Activated naive CD4-positive, alpha-beta T cell (primary cell): ENCODE data around the gene ZFP57.

Source experiments
- DNase-seq, 4 experiments: peaks; one replicate each; lab custom pipeline; 2025; lab: John Stamatoyannopoulos, UW

ZFP57 gene

GRCh38 chr6:29680904-29681303 lies at the start of gene ZFP57:
Gene ZFP57 (minus strand): TSS chr6:29681152. CDS start chr6:29677003, 4,149 bp downstream.
- DNase-seq: no peak

GRCh38 chr6:29730575-29731126 lies 49.7 kb upstream of the ZFP57 start:
- no peak for DNase-seq

GRCh38 chr6:29729774-29730328 lies 48.9 kb upstream of the ZFP57 start:
- no peak for DNase-seq

GRCh38 chr6:29728875-29729270 lies 47.9 kb upstream of the ZFP57 start:
- DNase-seq: no peak

- no peak for DNase-seq
Measured at GRCh38 chr6:29728173-29728874, 47.4 kb upstream of the ZFP57 start.

- no peak for DNase-seq
Measured at GRCh38 chr6:29727637-29728036, 46.7 kb upstream of the ZFP57 start.

- DNase-seq: no peak
Measured at GRCh38 chr6:29726571-29727194, 45.7 kb upstream of the ZFP57 start.

GRCh38 chr6:29726001-29726400 lies 45.0 kb upstream of the ZFP57 start:
- no peak for DNase-seq

GRCh38 chr6:29724937-29725869 lies 44.3 kb upstream of the ZFP57 start:
- no peak for DNase-seq

GRCh38 chr6:29723666-29724588 lies 43.0 kb upstream of the ZFP57 start:
- peak; percentile 53 to 66 (median 54) for DNase-seq

GRCh38 chr6:29723262-29723665 lies 42.3 kb upstream of the ZFP57 start, which contains the start of gene HLA-F:
Gene HLA-F (plus strand): TSS chr6:29723434. CDS start chr6:29723464, 30 bp downstream.
- DNase-seq: peak; percentile 32 to 65 (median 50)

GRCh38 chr6:29720863-29721262 lies 39.9 kb upstream of the ZFP57 start:
- no peak for DNase-seq

- DNase-seq: no peak
Measured at GRCh38 chr6:29710281-29710941, 29.5 kb upstream of the ZFP57 start.

GRCh38 chr6:29709188-29709587 lies 28.2 kb upstream of the ZFP57 start:
- DNase-seq: no peak

GRCh38 chr6:29708432-29709179 lies 27.7 kb upstream of the ZFP57 start:
- DNase-seq: peak in 2 of 4 experiments; percentile 43 to 49

- DNase-seq: no peak
Measured at GRCh38 chr6:29705389-29706231, 24.7 kb upstream of the ZFP57 start.

GRCh38 chr6:29702519-29703103 lies 21.7 kb upstream of the ZFP57 start:
- DNase-seq: peak; percentile 66 to 77 (median 70)
